Measurements from ENCODE around the gene CYTH1.

CYTH1 gene

DNA sequence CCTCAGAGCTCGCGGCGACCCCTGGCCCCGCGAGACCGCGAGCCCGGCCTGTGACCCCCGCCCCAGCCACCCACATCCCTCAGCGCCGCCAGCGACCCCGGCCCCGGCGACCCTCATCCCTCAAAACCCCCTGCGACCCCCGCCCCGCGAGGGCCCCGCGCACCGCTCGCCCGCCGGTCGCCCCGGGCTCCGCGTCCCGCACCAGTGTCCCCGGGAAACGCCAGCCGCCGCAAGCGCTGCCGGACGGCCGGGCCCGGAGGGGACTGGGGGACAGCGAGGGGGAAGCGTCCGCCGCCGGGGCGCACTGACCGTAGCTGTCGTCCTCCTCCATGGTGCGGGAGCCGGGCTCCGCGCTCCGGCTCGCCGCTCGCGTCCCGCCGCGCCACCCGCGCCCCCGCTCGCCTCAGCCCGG lies at the start of gene CYTH1:
Gene CYTH1 (minus strand): TSS at position 381 of the 412 bp plus-strand sequence. CDS start 50 bp downstream, at position 331.
- no peak for DNase-seq

DNA sequence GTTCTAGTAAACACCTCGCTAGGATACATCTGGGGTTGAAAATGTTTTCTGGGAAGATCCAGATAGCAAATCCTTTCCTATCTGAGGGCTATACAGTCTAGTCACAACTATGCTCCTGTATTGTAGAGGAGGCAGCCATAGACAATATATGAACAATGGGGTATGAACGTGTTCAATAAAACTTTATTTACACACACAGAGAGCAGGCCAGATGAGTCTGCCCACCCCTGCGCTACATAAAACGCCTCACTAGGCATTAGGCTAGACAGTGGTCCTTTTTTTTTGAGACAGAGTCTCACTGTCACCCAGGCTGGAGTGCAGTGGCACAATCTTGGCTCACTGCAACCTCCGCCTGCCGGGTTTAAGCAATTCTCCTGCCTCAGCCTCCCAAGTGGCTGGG lies 47.4 kb upstream of the CYTH1 start:
- no peak for DNase-seq

DNA sequence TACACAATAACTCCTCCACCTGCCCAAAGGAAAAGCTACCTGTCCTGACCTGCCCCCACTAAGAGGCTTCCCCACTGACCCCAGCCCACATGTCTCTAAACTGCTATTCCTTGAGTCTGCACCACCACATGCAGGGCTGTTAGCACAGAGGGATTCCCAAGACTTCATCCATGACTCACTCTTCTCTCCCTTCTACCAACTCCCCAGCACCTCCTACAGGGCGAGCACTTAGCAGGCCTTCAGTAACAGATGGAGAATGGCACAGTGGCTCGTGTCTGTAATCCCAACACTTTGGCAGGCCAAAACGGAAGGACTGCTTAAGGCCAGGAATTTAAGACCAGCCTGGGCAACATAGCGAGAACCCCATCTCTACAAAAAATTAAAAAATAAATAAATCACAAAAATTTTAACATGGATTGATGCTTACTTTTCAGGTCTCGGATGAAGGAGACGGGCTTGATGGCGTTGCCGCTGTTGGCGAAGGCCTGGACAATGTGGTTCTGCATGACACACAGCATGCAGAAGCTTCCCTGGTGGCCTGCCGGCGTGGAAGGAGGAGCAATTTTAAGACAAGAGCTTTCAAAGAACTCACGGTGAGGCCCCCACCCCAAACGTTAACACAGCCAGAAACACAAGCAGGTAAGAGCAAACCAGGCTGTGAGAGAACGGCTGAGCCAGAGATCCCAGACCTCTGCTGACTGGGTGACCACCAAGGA lies 46.6 kb upstream of the CYTH1 start:
- peak; percentile 67 for DNase-seq

- DNase-seq, result no peak
Observed at GRCh38 chr17:78826836-78827509, 44.9 kb upstream of the CYTH1 start.

- no peak for DNase-seq
Observed at GRCh38 chr17:78826421-78826820, 44.3 kb upstream of the CYTH1 start.

- no peak for DNase-seq
Observed at GRCh38 chr17:78825696-78826095, 43.6 kb upstream of the CYTH1 start.

GRCh38 chr17:78824240-78824639 lies 42.2 kb upstream of the CYTH1 start:
- no peak for DNase-seq

DNA sequence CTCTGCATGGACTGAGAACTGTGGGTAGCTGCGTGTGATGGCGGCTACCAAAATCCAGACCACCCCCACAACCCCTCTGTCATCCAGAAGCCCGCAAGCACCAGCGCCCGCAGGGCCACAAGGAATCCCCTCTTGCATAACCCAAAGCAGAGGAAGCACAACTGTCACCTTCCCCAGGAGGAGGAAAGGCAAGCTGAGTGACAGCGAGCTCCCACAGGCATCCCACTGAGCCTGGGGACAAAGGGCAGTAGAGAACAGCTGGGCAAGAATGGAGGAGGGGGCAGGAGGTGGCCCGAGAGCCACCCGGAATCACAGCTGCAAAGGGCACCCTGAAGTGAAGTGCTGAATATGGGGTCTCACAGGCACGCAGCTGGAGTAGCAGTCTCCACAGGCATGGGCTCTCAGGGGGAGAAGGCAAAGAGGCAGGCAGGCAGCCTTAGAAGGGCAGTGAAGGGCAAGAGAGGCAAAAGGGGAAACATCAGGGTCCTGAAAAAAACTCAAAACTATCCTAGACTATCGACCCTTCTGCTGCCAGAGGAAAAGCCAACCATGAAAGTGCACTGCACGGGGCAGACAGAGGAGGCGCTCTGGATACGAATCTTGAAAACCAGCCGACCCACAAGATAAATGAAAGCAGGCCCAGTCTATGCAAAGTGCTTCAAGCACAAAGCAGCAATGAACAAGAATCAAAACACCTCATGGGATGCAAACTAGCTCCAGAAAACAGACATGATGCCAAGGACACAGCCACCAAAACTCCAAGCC lies 41.4 kb upstream of the CYTH1 start:
- no peak for DNase-seq

- peak; percentile 95 for DNase-seq
Observed at GRCh38 chr17:78822552-78822951, 40.5 kb upstream of the CYTH1 start.

DNA sequence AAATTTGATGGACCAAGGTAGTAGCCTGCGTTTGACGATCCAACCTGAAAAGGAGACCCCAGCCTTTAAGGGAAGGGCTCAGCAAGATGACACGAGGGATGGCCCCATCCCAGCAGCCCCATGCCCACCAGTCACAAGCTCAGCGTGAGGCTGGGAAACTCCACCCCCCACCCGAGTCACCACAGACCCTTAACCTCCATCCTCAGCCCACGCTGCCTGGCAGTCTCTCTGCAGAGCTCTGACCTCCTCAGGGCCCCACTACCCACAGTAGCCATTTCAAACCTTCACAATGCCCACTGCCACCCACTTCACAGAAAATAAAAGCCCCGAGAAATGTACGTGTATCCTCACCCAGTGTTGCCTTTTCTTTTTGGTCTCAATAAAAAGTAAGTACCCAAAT lies 39.9 kb upstream of the CYTH1 start:
- DNase-seq, result no peak

DNA sequence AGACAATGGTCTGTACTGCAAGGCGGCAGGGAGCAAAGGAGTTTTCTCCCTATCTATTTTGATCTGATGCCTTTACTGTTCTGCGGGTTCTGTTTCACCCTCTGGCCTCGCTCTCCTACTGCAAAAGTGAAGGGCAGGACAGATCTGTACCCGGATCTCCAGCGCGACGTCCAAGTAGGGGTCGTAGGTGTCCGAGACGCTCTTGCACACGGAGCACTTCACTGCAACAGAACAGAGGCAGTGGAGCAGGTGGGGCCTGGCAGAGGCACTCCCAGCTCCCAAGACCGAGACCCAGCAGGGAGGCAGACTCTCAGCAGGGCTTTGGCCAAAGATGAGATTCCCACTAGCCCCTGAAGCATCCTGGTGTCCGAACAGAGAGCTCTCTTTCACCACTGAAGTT lies 38.8 kb upstream of the CYTH1 start:
- no peak for DNase-seq

DNA sequence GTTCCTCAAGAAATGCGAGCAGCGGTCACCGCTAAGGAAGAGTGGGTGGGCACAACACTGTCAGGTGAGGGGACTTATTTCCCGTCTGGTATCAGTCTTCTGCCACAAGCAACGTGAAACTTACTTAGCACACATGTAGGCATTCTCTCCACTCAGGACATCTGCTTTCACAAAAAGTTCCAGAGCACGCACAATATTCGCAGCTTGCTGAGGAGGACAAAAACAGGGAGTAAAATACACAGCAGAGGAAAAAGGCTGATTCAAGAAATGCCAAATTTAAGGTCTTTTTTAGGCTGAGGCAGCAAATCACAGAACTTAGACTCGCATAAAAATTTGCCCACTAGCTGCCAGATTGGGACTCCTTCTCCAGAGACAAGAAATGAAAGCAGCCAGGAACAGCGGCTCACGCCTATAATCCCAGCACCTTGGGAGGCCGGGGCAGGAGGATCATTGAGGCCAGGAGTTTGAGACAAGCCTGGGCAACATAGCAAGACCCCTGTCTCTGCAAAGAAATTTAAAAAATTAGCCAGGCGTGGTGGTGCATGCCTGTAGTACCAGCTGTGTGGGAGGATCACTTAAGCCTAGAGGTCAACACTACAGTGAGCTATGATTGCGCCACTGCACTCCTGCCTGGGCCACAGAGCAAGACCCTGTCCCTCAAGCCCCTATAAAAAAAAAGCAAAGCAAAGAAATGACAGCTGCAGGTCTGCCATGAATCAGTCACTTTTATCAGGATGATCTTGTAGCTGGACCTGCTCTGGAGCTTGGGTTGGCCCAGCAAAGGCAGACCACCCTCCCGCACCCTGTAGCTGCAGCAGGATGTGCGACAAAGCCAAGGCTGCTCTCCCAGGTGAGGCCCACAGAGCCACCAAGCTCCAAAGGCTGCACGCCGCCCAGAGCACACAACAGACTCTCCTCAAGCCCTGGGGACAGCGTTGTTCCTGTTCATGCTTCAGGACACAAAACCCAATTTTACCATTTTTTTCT lies 38.0 kb upstream of the CYTH1 start:
- DNase-seq, result no peak

DNA sequence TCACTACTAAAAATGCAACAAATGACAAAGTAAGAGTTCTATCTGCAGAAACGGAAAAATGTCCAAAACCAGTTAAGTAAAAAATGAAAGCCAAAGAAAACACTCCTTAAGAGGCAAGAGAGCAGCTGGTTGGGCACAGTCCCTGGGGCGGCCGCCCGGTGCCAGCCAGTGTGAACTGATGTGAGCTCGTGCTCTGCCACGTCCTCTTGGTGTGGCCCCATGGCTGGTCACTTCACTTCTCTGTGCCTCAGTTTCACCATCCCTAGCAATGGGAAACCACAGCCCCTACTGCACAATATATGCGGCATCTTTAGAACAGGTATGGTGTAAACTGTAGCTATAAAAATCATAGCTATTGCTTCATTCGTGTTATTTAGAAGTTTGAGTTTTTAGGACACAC lies 37.3 kb upstream of the CYTH1 start:
- DNase-seq, result no peak

DNA sequence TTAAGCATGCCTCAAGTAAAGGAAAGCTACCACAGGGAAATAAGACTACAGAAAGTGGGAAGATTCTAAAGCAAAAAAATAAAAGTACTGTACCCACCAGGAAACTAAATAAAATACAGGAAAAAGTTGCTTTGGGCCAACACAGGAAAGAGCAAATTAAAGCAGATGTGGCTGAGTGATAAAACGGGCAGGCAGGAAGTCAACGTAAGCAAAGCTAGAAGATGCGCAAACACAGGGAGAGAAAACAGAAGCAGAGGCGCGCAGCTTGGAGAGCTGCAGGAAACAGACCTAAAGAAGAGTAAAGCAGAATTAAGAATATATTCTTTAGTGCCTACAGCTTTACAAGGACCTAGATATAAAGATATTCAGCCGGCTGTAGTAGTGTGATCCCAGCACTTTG lies 36.9 kb upstream of the CYTH1 start:
- no peak for DNase-seq

GRCh38 chr17:78818152-78818846 lies 36.2 kb upstream of the CYTH1 start:
- DNase-seq, result no peak

DNA sequence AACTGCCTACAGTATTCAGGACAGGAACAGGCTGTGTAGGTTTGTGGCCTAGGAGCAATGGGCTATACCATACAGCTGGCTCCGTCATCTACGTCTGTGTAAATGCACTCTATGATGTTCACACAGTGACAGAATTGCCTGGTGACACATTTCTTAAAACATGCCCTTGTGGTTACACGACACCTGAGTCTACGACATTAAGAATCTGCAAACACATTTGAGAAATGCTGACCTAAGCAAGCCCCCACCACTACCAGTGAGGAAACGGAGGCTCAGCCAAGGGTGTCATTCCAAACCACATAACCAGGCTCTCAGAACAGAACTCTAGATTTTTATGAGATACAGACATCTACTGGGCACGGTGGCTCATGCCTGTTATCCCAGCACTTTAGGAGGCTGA lies 35.0 kb upstream of the CYTH1 start:
- DNase-seq, result no peak

DNA sequence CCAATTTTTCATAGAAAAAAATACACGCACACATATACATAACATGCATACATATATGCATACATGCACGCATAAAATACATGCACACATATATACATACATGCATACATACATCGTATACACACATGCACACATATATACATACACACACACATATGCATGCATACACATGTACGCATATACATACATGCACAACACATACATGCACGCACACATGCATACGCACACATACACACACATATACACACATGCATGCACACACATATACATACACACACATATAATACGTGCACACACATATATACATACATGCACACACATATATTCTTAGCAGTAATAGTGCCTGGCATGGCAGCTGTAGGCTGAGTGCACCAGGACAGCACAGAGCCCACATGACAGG lies 33.6 kb upstream of the CYTH1 start:
- no peak for DNase-seq

DNA sequence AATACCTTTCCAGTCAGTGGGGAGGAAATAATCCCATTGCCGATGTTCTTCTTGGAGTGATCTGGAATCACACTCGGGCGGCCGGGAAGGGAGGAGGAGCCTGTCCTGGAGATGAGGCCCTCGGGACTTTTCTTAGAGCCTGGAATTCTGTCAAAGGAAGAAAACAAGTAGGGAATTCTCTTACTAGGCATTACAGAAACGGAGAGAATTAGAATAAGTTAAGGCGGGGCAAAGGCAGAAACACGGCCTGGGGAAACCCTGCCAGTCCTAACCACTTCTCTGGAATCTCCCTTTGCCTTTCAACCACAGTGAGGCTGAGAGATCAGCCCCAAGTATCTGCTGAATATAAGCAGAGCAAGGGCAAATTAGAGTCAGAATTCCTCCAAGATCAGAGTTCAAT lies 30.8 kb upstream of the CYTH1 start:
- DNase-seq, result no peak

DNA sequence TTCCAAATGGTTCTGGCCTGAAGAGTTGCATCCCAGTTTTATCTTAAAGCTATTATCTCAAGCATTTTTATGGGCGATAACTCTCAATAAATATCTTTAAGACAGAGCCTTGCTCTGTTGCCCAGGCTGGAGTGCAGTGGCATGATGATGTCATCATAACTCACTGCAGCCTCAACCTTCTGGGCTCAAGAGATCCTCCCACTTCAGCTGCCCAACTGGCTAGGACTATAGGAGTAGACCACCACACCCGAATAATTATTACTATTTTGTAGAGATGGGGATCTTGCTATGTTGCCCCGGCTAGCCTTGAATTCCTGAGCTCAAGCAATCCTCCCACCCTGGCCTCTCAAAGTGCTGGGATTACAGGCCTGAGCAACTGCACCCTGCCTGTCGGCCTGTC lies 26.1 kb upstream of the CYTH1 start:
- DNase-seq, result peak; percentile 12

DNA sequence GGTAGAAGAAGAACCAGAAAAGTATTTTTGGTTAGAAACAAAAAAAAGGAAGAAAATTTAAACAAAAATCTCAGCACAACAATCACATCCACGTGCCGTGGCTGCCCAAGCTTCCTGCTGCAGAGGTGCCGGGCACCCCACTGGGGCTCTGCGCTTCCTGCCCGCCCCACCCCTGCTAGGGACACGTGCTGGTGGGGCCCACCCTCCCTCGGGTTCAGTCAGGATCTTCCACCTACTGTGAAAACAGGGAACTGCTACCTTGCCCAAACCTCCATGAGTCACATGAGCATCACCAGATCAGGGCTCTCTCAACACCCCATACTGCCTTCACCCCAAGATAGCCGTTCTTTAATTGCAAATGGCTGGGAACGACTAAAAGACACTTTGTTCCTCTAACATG lies 24.4 kb upstream of the CYTH1 start:
- no peak for DNase-seq

DNA sequence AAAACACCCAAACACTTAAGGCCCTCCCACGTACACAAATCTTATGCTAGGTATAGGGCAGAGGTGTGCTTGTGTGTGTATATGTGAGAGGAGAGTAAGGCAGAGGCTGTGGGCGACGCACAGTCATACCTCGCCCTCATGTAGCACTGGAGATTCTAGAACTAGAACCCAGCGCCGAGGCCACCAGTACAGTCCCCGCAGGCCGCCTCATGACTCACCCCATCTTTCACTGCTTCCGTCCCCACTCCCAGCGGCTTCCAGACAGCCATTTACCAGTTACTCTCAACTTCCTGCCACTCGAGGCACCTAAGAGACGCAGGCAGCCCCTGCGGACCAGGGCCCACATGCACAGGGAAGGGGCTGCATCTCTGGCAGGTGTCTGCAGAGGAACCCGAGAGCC lies 23.2 kb upstream of the CYTH1 start:
- DNase-seq, result no peak

DNA sequence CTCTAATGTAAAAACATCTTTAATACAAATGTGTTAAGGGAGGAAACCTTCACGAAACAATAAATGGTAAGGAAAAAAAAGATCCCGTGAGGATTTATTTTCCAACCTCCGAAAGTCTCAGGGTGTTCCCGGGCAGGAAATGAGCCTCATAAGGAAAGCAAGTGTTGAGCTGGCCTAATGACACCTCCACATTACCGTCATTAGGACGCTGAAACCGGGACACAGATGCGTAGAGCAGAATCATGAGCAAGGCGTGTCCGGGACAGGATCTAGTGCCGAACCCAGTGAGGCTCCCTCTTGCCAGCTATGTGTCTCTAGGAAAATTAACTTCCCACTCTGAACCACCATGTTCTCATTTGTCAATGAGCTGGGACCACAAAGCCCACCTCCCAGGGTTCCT lies 22.7 kb upstream of the CYTH1 start:
- no peak for DNase-seq
